Measurements from ENCODE around the gene VWA8.

DNA sequence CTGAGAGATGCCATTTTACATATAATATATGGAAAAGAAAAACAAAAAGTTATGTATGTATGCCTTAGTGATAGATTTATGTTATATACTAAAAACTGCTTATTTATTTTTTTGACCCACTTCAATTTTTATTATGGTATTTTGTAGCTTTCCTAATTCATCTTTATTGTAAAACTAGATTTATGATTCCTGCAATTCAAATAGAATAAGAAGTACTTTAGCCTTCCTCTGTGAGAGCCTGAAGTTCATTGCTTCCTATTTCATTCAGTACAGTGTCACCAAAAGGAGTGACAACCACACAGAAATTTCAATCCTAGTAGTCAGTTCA lies 345.4 kb downstream of the VWA8 start:
- TF ChIP-seq CBX8 (IDR thresholded peaks at IDR 0.05; ENCODE audit: borderline replicate concordance, low read depth, low read length) (no peak), POLR2A (IDR thresholded peaks at IDR 0.05; ENCODE audit: control extremely low read depth in 1 of 2, low read depth in 2 of 2, low read length in 2 of 2) (no peak)
- TF ChIP-seq, protein P1, sequence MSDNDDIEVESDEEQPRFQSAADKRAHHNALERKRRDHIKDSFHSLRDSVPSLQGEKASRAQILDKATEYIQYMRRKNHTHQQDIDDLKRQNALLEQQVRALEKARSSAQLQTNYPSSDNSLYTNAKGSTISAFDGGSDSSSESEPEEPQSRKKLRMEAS (IDR thresholded peaks at IDR 0.05) = no peak
